Prostate gland (tissue), 2 donors: Measurements from ENCODE around the gene PHF21B. TPM values are rescaled to one million over a fixed set of nuclear protein-coding genes. Genes with fewer than 3 reads are reported as not detected.
"Not testable (repeated sequence)": the region's sequence is repeated elsewhere in the genome, so short reads cannot be mapped to it uniquely, and the experiment has no call there.

ENCODE experiments used
- DNase-seq: peaks from one replicate; pipeline ENCODE4 v3.0.0-alpha.2; 2019; ENCODE audit warnings: low spot score
- H3K27ac ChIP-seq, 2 donors: fragments of 200-600 bp; sonication (generic); 2 replicates each; pipeline ENCODE4 v1.5.1; 2017 to 2019
- H3K27me3 ChIP-seq: fragments of 200-600 bp; sonication (generic); replicated peaks from 2 replicates; pipeline ENCODE4 v1.5.1; 2019; ENCODE audit not compliant: insufficient read depth
- H3K36me3 ChIP-seq, 2 donors: fragments of 200-600 bp; sonication (generic); 1 replicate in 1 of 2; 2 replicates in 1 of 2; pipeline versions ENCODE4 v1.5.1 to v1.8.1; 2017 to 2019
- H3K4me1 ChIP-seq: fragments of 200-600 bp; sonication (generic); replicated peaks from 2 replicates; pipeline ENCODE4 v1.5.1; 2019
- H3K4me3 ChIP-seq, 2 donors: fragments of 200-600 bp; sonication (generic); 2 replicates each; pipeline ENCODE4 v1.5.1; 2017 to 2019
- H3K9me3 ChIP-seq: fragments of 200-600 bp; sonication (generic); 2 replicates; pipeline ENCODE4 v1.5.1; 2017
- CTCF ChIP-seq, 4 experiments: fragments of 200-600 bp in 2 of 4; fragments of 450-650 bp in 2 of 4; sonication (generic) in 2 of 4; IDR thresholded peaks; 1 replicate in 3 of 4; 2 replicates in 1 of 4; pipeline ENCODE4 v1.5.1; 2016 to 2019; ENCODE audit warnings: antibody characterized with exemption in 4 of 4, mild to moderate bottlenecking in 2 of 4, moderate library complexity in 2 of 4
- POLR2A ChIP-seq: fragments of 450-650 bp; IDR thresholded peaks from one replicate; pipeline ENCODE4 v1.6.1; 2016; ENCODE audit warnings: antibody characterized with exemption, mild to moderate bottlenecking
- POLR2AphosphoS5 ChIP-seq: sonication (generic); formaldehyde crosslinking; IDR thresholded peaks from one replicate; pipeline ENCODE4 v1.6.1; 2017; ENCODE audit warnings: antibody characterized with exemption
- WGBS: methylation state at CpG from one replicate; pipeline ENCODE4 v1.1.5; 2018; 5-methylcytosine and 5-hydroxymethylcytosine counted together
- intact Hi-C: fragments of 100-400 bp; cut with DNase I; formaldehyde crosslinking; loops from one replicate; pipeline ENCODE4 v1.14.2; 2022
- total RNA-seq, 2 donors: library from RNA; depleted of rRNA; stranded (reverse); fragments of >200 nt; gene quantifications; one replicate each; pipeline ENCODE4 v1.1.0, GENCODE V29; 2016

PHF21B gene
- total RNA-seq, 2 donors from 2014 or later: 9.7 to 27.3 TPM

GRCh38 chr22:44855855-44856254, 153.9 kb downstream of the PHF21B start:
- no peaks in the 10 kb centered on the region for H3K4me1 ChIP-seq
- DNase-seq: no peak
- intact Hi-C loops: no loop called here
- H3K36me3 ChIP-seq: no peaks in the 10 kb centered on the region
- no peak overlapping the region for H3K27ac ChIP-seq
- H3K9me3 ChIP-seq: no peaks in the 10 kb centered on the region
- no peak overlapping the region for H3K4me3 ChIP-seq
- no peak for TF ChIP-seq POLR2AphosphoS5
- H3K27me3 ChIP-seq: no peaks in the 10 kb centered on the region
- 94% methylated on average over 5 of the region's 5 CpGs for WGBS

- H3K27ac ChIP-seq, H3K27me3 ChIP-seq, DNase-seq, H3K4me1 ChIP-seq, H3K4me3 ChIP-seq, H3K36me3 ChIP-seq, intact Hi-C loops, H3K9me3 ChIP-seq: not testable (repeated sequence)
- WGBS: 92% methylated on average over 8 of the region's 8 CpGs
Measured at GRCh38 chr22:44854641-44855040, 155.2 kb downstream of the PHF21B start.

- Histone ChIP-seq H3K36me3 (no peaks in the 10 kb centered on the region), H3K9me3 (no peaks in the 10 kb centered on the region), H3K27ac (no peak overlapping the region), H3K27me3 (no peaks in the 10 kb centered on the region), H3K4me3 (no peak overlapping the region), H3K4me1 (no peaks in the 10 kb centered on the region)
- no peak for DNase-seq
- no peak for TF ChIP-seq POLR2AphosphoS5
- TF ChIP-seq POLR2A: no peak
- TF ChIP-seq CTCF (IDR thresholded peaks at IDR 0.05): no peak
- intact Hi-C loops: no loop called here
- WGBS: 83% methylated on average over 6 of the region's 6 CpGs
Measured at GRCh38 chr22:44850946-44851345, 158.9 kb downstream of the PHF21B start.

GRCh38 chr22:44848791-44849420, 160.9 kb downstream of the PHF21B start:
- intact Hi-C loops: no loop called here
- no peak for DNase-seq
- WGBS: 97% methylated on average over 21 of the region's 21 CpGs
- H3K36me3 ChIP-seq: no peaks in the 10 kb centered on the region
- no peaks in the 10 kb centered on the region for H3K4me1 ChIP-seq
- TF ChIP-seq CTCF (IDR thresholded peaks at IDR 0.05) (no peak), POLR2AphosphoS5 (no peak), POLR2A (no peak)
- no peaks in the 10 kb centered on the region for H3K9me3 ChIP-seq
- no peak overlapping the region for H3K27ac ChIP-seq
- no peaks in the 10 kb centered on the region for H3K27me3 ChIP-seq
- no peak overlapping the region for H3K4me3 ChIP-seq

- no peaks in the 10 kb centered on the region for H3K4me1 ChIP-seq
- no peaks in the 10 kb centered on the region for H3K27me3 ChIP-seq
- no peak overlapping the region for H3K27ac ChIP-seq
- WGBS: 94% methylated on average over 14 of the region's 14 CpGs
- no peak for DNase-seq
- no peak overlapping the region for H3K4me3 ChIP-seq
- TF ChIP-seq POLR2A: no peak
- TF ChIP-seq CTCF (IDR thresholded peaks at IDR 0.05): no peak
- no peak for TF ChIP-seq POLR2AphosphoS5
- H3K36me3 ChIP-seq: no peaks in the 10 kb centered on the region
- intact Hi-C loops: no loop called here
- H3K9me3 ChIP-seq: no peaks in the 10 kb centered on the region
Measured at GRCh38 chr22:44848296-44848741, 161.5 kb downstream of the PHF21B start.

- 97% methylated on average over 18 of the region's 18 CpGs for WGBS
- Histone ChIP-seq H3K27ac (no peak overlapping the region), H3K4me1 (no peaks in the 10 kb centered on the region), H3K4me3 (no peak overlapping the region), H3K9me3 (no peaks in the 10 kb centered on the region), H3K36me3 (no peaks in the 10 kb centered on the region), H3K27me3 (no peaks in the 10 kb centered on the region)
- TF ChIP-seq POLR2A: no peak
- TF ChIP-seq CTCF (IDR thresholded peaks at IDR 0.05): no peak
- no peak for TF ChIP-seq POLR2AphosphoS5
- DNase-seq: no peak
- intact Hi-C loops: no loop called here
Measured at GRCh38 chr22:44847892-44848291, 161.9 kb downstream of the PHF21B start.
